ENCODE data around the gene COG5. TPM values are rescaled to one million over a fixed set of nuclear protein-coding genes. Genes with fewer than 3 reads are reported as not detected.

Gene COG5
- total and polyA plus RNA-seq, 4 donors, result 4.1 to 27.1 (median 8.4) TPM

DNA sequence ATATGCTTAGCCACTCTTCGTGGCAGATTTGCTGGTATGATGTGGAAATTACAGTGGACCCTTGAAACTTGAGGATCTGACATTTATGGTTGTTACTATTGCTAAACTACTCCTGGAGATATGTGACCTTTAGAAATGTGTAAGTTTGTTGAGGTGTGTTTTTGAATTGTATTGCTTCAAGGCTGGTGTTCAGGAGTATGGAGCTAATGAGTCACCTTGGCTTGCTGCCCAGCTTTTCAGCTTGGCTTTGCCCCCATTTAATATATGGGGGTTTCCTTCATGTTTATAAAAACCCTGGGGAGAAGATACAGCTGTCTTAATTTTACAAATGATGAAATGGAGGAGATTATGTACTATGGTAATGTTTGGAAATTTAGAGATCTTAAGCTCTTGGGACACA lies 383.3 kb downstream of the COG5 start:
- no peak overlapping the region for H3K4me3 ChIP-seq (ENCODE audit: low read depth in 1 of 3, low read length in 3 of 3)
- peaks cover 1 to 48% (median 31%) of the 10 kb centered on the region in 4 donors for H3K36me3 ChIP-seq (ENCODE audit: control insufficient read depth in 4 of 4, insufficient read depth in 3 of 4, low read depth in 1 of 4, low read length in 3 of 4)
- TF ChIP-seq TAF1 (conservative IDR thresholded peaks at IDR 0.05) (no peak), RXRA (IDR thresholded peaks at IDR 0.05) (no peak), JUND (IDR thresholded peaks at IDR 0.05) (peak; percentile 14 to 31)
- 82% methylated on average over 1 of the region's 1 CpG for WGBS
- H3K4me1 ChIP-seq (ENCODE audit: control insufficient read depth in 4 of 4, insufficient read depth in 4 of 4, low read length in 3 of 4), result no peaks in the 10 kb centered on the region
- no peak overlapping the region for H3K9ac ChIP-seq (ENCODE audit: low read depth in 1 of 2, low read length in 2 of 2)
- no peaks in the 10 kb centered on the region for H3K9me3 ChIP-seq (ENCODE audit: control insufficient read depth in 4 of 4, low read length in 3 of 4)
- no peak overlapping the region for H3K27ac ChIP-seq (ENCODE audit: low read depth in 1 of 2, low read length in 2 of 2)
- DNase-seq (ENCODE audit: low spot score), result no peak
- no peaks in the 10 kb centered on the region for H3K27me3 ChIP-seq (ENCODE audit: control insufficient read depth in 4 of 4, insufficient read depth in 4 of 4, low read length in 3 of 4)

GRCh38 chr7:107179326-107180164 lies 384.2 kb downstream of the COG5 start:
- Histone ChIP-seq H3K36me3 (ENCODE audit: control insufficient read depth in 4 of 4, insufficient read depth in 3 of 4, low read depth in 1 of 4, low read length in 3 of 4) (peaks cover 1 to 41% (median 28%) of the 10 kb centered on the region in 4 donors), H3K27me3 (ENCODE audit: control insufficient read depth in 4 of 4, insufficient read depth in 4 of 4, low read length in 3 of 4) (no peaks in the 10 kb centered on the region), H3K4me1 (ENCODE audit: control insufficient read depth in 4 of 4, insufficient read depth in 4 of 4, low read length in 3 of 4) (no peaks in the 10 kb centered on the region), H3K4me3 (ENCODE audit: low read depth in 1 of 3, low read length in 3 of 3) (no peak overlapping the region), H3K27ac (ENCODE audit: low read depth in 1 of 2, low read length in 2 of 2) (no peak overlapping the region), H3K9me3 (ENCODE audit: control insufficient read depth in 4 of 4, low read length in 3 of 4) (no peaks in the 10 kb centered on the region), H3K9ac (ENCODE audit: low read depth in 1 of 2, low read length in 2 of 2) (no peak overlapping the region)
- TF ChIP-seq, protein P1, sequence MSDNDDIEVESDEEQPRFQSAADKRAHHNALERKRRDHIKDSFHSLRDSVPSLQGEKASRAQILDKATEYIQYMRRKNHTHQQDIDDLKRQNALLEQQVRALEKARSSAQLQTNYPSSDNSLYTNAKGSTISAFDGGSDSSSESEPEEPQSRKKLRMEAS (IDR thresholded peaks at IDR 0.05), result no peak
- TF ChIP-seq RXRA (IDR thresholded peaks at IDR 0.05), result no peak
- TF ChIP-seq, protein P2, sequence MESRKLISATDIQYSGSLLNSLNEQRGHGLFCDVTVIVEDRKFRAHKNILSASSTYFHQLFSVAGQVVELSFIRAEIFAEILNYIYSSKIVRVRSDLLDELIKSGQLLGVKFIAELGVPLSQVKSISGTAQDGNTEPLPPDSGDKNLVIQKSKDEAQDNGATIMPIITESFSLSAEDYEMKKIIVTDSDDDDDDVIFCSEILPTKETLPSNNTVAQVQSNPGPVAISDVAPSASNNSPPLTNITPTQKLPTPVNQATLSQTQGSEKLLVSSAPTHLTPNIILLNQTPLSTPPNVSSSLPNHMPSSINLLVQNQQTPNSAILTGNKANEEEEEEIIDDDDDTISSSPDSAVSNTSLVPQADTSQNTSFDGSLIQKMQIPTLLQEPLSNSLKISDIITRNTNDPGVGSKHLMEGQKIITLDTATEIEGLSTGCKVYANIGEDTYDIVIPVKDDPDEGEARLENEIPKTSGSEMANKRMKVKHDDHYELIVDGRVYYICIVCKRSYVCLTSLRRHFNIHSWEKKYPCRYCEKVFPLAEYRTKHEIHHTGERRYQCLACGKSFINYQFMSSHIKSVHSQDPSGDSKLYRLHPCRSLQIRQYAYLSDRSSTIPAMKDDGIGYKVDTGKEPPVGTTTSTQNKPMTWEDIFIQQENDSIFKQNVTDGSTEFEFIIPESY (IDR thresholded peaks at IDR 0.05), result no peak
- TF ChIP-seq ATF3 (IDR thresholded peaks at IDR 0.05), result no peak
- no peak for DNase-seq (ENCODE audit: low spot score)
- 93% methylated on average over 14 of the region's 14 CpGs for WGBS

DNA sequence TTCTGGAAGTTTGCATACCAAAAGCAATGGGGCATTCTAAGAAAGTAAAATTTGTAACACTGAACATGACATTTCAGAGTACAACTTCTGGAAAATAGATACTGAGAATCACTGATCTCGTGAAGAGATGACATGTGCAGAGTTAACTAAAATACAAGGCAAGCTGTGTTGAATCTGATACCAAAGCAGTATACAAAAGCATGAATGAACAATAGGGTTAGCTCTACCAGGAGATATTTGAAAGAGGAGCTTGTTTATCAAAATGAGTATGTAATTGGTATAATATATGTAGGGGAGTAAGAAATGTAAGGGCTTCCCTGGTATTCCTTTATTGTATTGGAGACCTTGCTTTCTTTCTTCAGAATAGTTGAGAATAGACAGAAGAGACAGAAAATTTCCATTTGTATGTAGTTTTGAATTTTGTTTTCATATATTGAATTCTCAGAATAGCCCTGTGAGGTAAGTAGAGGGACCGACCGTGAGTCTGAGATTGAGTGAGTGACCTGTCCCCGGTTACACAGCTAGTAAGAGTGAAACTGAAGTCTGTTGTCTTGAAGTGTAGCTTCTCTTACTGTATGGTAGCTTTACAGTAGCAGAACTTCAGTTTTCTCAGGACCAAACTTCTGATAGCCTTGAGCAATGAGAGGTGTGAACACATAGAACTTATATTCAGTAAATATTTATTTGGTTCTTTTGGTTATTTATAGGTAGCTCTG lies 389.9 kb downstream of the COG5 start:
- Histone ChIP-seq H3K4me1 (ENCODE audit: control insufficient read depth in 4 of 4, insufficient read depth in 4 of 4, low read length in 3 of 4) (peaks cover 5 to 27% (median 11%) of the 10 kb centered on the region in 4 donors), H3K27ac (ENCODE audit: low read depth in 1 of 2, low read length in 2 of 2) (no peak overlapping the region), H3K36me3 (ENCODE audit: control insufficient read depth in 4 of 4, insufficient read depth in 3 of 4, low read depth in 1 of 4, low read length in 3 of 4) (peaks cover 0 to 2% (median under 1%) of the 10 kb centered on the region in 4 donors), H3K4me3 (ENCODE audit: low read depth in 1 of 3, low read length in 3 of 3) (no peak overlapping the region), H3K27me3 (ENCODE audit: control insufficient read depth in 4 of 4, insufficient read depth in 4 of 4, low read length in 3 of 4) (no peaks in the 10 kb centered on the region), H3K9me3 (ENCODE audit: control insufficient read depth in 4 of 4, low read length in 3 of 4) (no peaks in the 10 kb centered on the region), H3K9ac (ENCODE audit: low read depth in 1 of 2, low read length in 2 of 2) (no peak overlapping the region)
- no peak for TF ChIP-seq GABPA (IDR thresholded peaks at IDR 0.05 in 1 of 2, conservative IDR thresholded peaks at IDR 0.05 in 1 of 2)
- TF ChIP-seq HNF4G (IDR thresholded peaks at IDR 0.05), result no peak
- no peak for TF ChIP-seq FOXA2 (IDR thresholded peaks at IDR 0.05)
- TF ChIP-seq, protein P3, sequence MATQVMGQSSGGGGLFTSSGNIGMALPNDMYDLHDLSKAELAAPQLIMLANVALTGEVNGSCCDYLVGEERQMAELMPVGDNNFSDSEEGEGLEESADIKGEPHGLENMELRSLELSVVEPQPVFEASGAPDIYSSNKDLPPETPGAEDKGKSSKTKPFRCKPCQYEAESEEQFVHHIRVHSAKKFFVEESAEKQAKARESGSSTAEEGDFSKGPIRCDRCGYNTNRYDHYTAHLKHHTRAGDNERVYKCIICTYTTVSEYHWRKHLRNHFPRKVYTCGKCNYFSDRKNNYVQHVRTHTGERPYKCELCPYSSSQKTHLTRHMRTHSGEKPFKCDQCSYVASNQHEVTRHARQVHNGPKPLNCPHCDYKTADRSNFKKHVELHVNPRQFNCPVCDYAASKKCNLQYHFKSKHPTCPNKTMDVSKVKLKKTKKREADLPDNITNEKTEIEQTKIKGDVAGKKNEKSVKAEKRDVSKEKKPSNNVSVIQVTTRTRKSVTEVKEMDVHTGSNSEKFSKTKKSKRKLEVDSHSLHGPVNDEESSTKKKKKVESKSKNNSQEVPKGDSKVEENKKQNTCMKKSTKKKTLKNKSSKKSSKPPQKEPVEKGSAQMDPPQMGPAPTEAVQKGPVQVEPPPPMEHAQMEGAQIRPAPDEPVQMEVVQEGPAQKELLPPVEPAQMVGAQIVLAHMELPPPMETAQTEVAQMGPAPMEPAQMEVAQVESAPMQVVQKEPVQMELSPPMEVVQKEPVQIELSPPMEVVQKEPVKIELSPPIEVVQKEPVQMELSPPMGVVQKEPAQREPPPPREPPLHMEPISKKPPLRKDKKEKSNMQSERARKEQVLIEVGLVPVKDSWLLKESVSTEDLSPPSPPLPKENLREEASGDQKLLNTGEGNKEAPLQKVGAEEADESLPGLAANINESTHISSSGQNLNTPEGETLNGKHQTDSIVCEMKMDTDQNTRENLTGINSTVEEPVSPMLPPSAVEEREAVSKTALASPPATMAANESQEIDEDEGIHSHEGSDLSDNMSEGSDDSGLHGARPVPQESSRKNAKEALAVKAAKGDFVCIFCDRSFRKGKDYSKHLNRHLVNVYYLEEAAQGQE (IDR thresholded peaks at IDR 0.05), result no peak
- TF ChIP-seq, protein P4, sequence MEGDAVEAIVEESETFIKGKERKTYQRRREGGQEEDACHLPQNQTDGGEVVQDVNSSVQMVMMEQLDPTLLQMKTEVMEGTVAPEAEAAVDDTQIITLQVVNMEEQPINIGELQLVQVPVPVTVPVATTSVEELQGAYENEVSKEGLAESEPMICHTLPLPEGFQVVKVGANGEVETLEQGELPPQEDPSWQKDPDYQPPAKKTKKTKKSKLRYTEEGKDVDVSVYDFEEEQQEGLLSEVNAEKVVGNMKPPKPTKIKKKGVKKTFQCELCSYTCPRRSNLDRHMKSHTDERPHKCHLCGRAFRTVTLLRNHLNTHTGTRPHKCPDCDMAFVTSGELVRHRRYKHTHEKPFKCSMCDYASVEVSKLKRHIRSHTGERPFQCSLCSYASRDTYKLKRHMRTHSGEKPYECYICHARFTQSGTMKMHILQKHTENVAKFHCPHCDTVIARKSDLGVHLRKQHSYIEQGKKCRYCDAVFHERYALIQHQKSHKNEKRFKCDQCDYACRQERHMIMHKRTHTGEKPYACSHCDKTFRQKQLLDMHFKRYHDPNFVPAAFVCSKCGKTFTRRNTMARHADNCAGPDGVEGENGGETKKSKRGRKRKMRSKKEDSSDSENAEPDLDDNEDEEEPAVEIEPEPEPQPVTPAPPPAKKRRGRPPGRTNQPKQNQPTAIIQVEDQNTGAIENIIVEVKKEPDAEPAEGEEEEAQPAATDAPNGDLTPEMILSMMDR (IDR thresholded peaks at IDR 0.05; ENCODE audit: low read depth, low read length, missing input control), result no peak
- no peak for TF ChIP-seq HNF4A (conservative IDR thresholded peaks at IDR 0.05)
- TF ChIP-seq, protein P1 (IDR thresholded peaks at IDR 0.05), result no peak
- TF ChIP-seq EGR1 (IDR thresholded peaks at IDR 0.05; ENCODE audit: low read depth in 2 of 2), result no peak
- TF ChIP-seq FOXA1 (IDR thresholded peaks at IDR 0.05), result no peak
- no peak for TF ChIP-seq JUND (IDR thresholded peaks at IDR 0.05)
- TF ChIP-seq TAF1 (conservative IDR thresholded peaks at IDR 0.05), result no peak
- no peak for TF ChIP-seq YY1 (IDR thresholded peaks at IDR 0.05)
- no peak for TF ChIP-seq ATF3 (IDR thresholded peaks at IDR 0.05)
- no peak for TF ChIP-seq NR2F2 (IDR thresholded peaks at IDR 0.05)
- no peak for DNase-seq (ENCODE audit: low spot score)
- 68% methylated on average over 4 of the region's 4 CpGs for WGBS
